Measurements from ENCODE around the gene AK6. TPM values are rescaled to one million over a fixed set of nuclear protein-coding genes. Genes with fewer than 3 reads are reported as not detected.
A peak's percentile ranks its signal among the peaks of the same experiment; 100 is the strongest.

Gene AK6
- 10 to 100 TPM; 63.2 to 93.8 TPM for total RNA-seq

DNA sequence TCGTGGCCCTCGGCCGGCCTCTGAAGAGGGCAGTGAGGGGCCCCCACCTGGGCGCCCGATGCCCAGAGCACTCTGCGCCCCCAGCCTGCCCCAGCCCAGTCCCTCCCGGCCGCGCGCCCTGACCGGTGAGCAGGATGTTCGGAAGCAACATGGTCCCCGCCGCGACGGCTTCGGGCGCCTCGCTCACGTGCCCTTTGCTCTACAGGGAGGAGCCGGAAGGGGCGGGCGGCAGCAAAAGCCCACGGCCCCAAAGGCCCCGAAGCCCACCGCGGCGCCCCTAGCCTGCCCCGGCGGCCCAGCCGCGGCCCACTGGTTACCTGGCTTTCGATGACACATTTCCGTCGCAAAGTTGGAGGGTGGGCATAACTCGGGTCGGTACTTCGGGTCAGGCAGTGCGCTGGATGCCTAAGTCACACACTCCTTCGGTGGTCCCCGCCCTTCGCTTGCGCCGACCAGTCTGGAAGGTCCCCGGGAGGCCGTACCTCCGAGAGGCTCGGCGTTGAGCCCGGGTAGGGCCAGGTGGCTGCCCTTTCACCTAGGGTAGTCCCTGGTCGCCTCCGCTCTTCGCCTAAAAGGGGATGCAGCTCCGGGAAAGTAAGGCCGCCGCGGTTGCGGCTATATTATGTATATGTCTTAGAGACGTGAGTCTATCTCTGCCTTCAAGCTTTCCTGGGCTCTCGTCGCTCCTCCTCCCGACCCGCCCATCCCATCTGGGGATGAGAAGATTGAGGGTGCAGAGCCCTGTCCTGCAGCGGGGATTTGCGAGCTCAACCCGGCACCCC is at the start of gene AK6, which contains the start of the genes RAD17 and TAF9:
Gene AK6 (minus strand): TSS at position 181 of the 782 bp plus-strand sequence. CDS start 30 bp downstream, at position 151.
Gene RAD17 (plus strand): TSS at position 479 of the 782 bp plus-strand sequence. CDS start 2,391 bp downstream, outside the sequence.
Gene TAF9 (minus strand): TSS at position 181 of the 782 bp plus-strand sequence. CDS start 3,783 bp downstream, outside the sequence.
- peak; percentile 95 for DNase-seq
- H3K36me3 Mint-ChIP-seq (ENCODE audit: low read depth) = peaks cover 38% of the 10 kb centered on the region
- peak within 1 kb of the TSS; percentile 99 for H3K27ac Mint-ChIP-seq
- peak within 1 kb of the TSS; percentile 97 for H3K4me3 Mint-ChIP-seq
- CTCF ChIA-PET = interaction anchor here (1.8 kb wide), 1 partner anchor 276 kb away, joined by 6 read pairs; the partner anchor contains the start of gene SLC30A5
- POLR2A ChIA-PET = interaction anchor here (0.6 to 1.7 kb wide), 3 partner anchors 32 to 135 kb away, joined by 3 to 5 read pairs (median 4); partner anchors contain the start of genes CCDC125 and CDK7
- intact Hi-C loops (cut with DNase I, micrococcal nuclease) = loop anchor here (1.0 to 2.0 kb wide), 10 partner anchors 37 to 326 kb away; partner anchors contain the start of genes CCDC125 (in 2 of the 2), CDK7 (in 2 of the 2), CENPH (in 2 of the 2) and CCNB1 (in 1 of the 2)
- H3K4me1 Mint-ChIP-seq = peaks cover 41% of the 10 kb centered on the region
- ATAC-seq = peak; percentile 94
- no peaks in the 10 kb centered on the region for H3K9me3 Mint-ChIP-seq (ENCODE audit: low read depth)
- H3K27me3 Mint-ChIP-seq = no peaks in the 10 kb centered on the region

DNA sequence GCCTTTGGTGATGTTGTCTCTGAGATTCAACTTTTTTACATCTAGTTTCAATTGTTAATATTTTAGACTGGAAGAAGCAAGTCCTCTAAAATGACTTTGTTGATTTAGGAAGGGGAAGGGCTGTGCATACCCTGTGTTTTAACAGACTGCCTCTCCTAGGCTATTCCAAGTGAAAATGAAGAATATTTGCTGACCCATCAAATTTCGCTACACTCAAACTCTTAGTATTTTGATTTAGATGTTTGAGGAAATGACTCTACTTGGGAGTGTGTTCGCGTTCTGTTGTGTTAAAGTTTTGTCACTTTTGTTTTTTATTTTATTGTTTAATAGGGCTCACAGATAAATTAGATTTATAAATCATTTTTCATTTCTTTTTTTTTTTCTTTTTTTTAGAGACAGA is 49.2 kb upstream of the AK6 start:
- H3K9me3 Mint-ChIP-seq (ENCODE audit: low read depth) = no peaks in the 10 kb centered on the region

DNA sequence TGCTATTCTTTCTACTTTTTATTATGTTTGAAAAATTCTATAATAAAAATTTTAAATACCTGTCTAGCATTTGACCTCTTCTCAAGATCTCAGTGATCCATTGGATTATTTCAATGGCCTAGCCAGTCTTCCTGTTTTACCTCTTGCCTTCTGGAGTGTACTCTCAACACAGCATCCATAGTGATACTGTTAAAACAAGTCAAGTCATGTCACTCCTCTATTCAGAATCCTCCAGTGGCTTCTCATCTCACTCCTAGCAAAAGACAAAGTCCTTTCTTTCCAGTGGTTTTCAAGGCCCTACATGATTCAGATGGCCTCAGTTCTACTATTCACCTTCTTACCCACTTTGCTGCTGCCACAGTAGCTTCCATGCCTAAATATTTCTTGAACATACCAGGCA is 47.4 kb upstream of the AK6 start:
- ChIA-PET POLR2A (interaction anchor here (0.6 kb wide), 1 partner anchor 182 kb away, joined by 3 read pairs; the partner anchor contains the start of gene CDK7), CTCF (no interaction called here)
- peaks cover 17% of the 10 kb centered on the region for H3K36me3 Mint-ChIP-seq (ENCODE audit: low read depth)
- H3K27me3 Mint-ChIP-seq = no peaks in the 10 kb centered on the region
- peaks cover 4% of the 10 kb centered on the region for H3K4me1 Mint-ChIP-seq
- DNase-seq (no peak), ATAC-seq (no peak)
- no peaks in the 10 kb centered on the region for H3K9me3 Mint-ChIP-seq (ENCODE audit: low read depth)
- no peak overlapping the region for H3K4me3 Mint-ChIP-seq
- H3K27ac Mint-ChIP-seq = peak overlapping the region; percentile 16
- intact Hi-C loops (cut with DNase I, micrococcal nuclease) = no loop called here

More for the DNA sequence above, 49.2 kb upstream of the AK6 start:
- intact Hi-C loops (cut with DNase I, micrococcal nuclease) = no loop called here
- ATAC-seq (no peak), DNase-seq (no peak)
- peaks cover 4% of the 10 kb centered on the region for H3K4me1 Mint-ChIP-seq
- no peak overlapping the region for H3K4me3 Mint-ChIP-seq
- ChIA-PET POLR2A (no interaction called here), CTCF (no interaction called here)
- H3K27me3 Mint-ChIP-seq = no peaks in the 10 kb centered on the region
- H3K36me3 Mint-ChIP-seq (ENCODE audit: low read depth) = peaks cover 13% of the 10 kb centered on the region
- H3K27ac Mint-ChIP-seq = no peak overlapping the region

DNA sequence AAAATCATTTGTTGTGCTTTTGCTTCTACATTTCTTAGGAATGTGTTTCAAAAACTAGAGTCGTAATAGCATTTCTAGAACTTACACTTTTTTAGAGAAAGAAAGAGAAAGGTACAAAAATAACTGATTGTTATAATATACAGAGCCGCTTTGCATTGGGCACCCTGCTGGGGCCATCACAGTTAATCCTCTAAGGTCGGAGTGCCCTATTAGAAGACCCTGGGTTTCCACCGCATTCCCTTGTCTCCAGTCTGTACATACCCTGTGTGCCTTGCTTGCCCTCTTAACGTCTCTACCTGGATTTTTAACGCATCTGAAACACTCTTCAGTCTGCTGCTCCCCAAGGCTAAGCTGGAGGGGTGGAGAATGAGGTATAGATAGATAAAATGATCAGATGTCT is 46.9 kb upstream of the AK6 start:
- ATAC-seq (no peak), DNase-seq (no peak)
- ChIA-PET POLR2A (interaction anchor here (0.6 kb wide), 1 partner anchor 181 kb away, joined by 3 read pairs; the partner anchor contains the start of gene CDK7), CTCF (interaction anchor here (0.6 kb wide), 1 partner anchor 13 kb away, joined by 3 read pairs; no protein-coding TSS in a partner anchor)
- peaks cover 21% of the 10 kb centered on the region for H3K36me3 Mint-ChIP-seq (ENCODE audit: low read depth)
- peaks cover 4% of the 10 kb centered on the region for H3K4me1 Mint-ChIP-seq
- H3K4me3 Mint-ChIP-seq = peak overlapping the region; percentile 49
- no peak overlapping the region for H3K27ac Mint-ChIP-seq
- no peaks in the 10 kb centered on the region for H3K9me3 Mint-ChIP-seq (ENCODE audit: low read depth)
- H3K27me3 Mint-ChIP-seq = no peaks in the 10 kb centered on the region
- intact Hi-C loops (cut with DNase I, micrococcal nuclease) = no loop called here

DNA sequence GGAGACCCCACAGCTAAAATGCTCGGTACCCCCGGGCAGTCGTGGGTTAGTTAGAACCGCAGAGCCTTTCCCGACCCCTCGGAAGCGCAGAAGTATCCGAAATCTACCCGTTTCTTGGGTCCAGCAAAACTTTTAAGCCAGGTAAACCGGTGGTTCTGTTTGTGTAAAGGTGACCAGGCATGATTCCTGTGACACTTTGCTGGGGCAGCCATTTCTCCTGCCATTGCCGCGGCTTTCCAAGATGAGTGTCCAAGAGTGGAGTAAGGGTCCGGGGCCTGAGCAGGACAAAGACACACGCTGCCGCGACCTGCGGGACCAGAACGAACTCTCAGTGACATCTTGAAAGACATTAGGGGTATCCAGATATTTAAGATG is 46.3 kb upstream of the AK6 start:
- Mint-ChIP-seq H3K27ac (no peak overlapping the region), H3K4me1 (peaks cover 4% of the 10 kb centered on the region), H3K27me3 (no peaks in the 10 kb centered on the region), H3K9me3 (ENCODE audit: low read depth) (no peaks in the 10 kb centered on the region), H3K36me3 (ENCODE audit: low read depth) (peaks cover 22% of the 10 kb centered on the region), H3K4me3 (peak overlapping the region; percentile 49)
- DNase-seq (no peak), ATAC-seq (no peak)
- ChIA-PET CTCF (interaction anchor here (0.6 kb wide), 1 partner anchor 12 kb away, joined by 3 read pairs; no protein-coding TSS in a partner anchor), POLR2A (no interaction called here)
- intact Hi-C loops (cut with DNase I, micrococcal nuclease) = no loop called here

DNA sequence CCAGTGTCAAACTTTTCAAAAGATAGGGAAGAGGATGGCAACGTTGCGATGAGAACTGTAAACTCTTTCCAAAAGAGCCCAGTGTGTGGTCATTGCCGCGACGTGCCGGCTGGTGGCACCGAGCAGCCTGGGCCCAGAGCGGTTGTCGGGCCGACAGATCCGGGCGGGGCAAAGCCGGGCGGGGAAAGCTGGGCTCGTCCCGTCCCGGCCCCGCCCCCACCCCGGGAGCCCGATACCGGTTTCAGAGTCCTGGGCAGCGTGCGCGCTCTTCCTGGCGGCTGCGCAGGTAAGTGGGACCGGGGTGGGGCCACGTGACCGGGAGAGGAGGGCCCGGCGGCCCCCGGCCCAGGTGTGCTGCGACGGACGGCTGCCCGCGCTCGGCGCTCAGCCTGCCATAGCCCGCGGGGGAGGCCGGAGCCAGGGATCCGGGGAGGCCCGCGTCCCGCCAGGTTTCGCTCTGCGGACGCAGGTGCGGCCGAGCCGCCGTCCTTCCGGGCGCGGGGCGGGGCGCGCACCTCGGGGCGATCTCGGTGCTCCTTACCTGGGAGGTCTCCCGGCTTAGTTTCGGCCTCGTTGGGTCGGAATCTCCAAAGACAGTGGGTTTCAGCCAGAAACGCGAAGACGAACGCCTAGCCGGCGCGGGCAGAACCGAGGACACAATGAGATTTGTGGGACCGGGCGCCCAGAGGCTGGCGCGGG is 45.7 kb upstream of the AK6 start, which contains the start of gene MARVELD2:
Gene MARVELD2 (plus strand): TSS at position 232 of the 699 bp plus-strand sequence. CDS start 4,270 bp downstream, outside the sequence.
- Mint-ChIP-seq H3K9me3 (ENCODE audit: low read depth) (no peaks in the 10 kb centered on the region), H3K36me3 (ENCODE audit: low read depth) (peaks cover 25% of the 10 kb centered on the region), H3K27me3 (no peaks in the 10 kb centered on the region), H3K27ac (no peak within 1 kb of the TSS), H3K4me1 (peaks cover 4% of the 10 kb centered on the region), H3K4me3 (peak within 1 kb of the TSS; percentile 53)
- DNase-seq = peak; percentile 62
- intact Hi-C loops (cut with DNase I, micrococcal nuclease) = no loop called here
- ChIA-PET POLR2A (no interaction called here), CTCF (interaction anchor here (0.5 kb wide), 1 partner anchor 78 kb away, joined by 3 read pairs; no protein-coding TSS in a partner anchor)
- peak; percentile 85 for ATAC-seq

DNA sequence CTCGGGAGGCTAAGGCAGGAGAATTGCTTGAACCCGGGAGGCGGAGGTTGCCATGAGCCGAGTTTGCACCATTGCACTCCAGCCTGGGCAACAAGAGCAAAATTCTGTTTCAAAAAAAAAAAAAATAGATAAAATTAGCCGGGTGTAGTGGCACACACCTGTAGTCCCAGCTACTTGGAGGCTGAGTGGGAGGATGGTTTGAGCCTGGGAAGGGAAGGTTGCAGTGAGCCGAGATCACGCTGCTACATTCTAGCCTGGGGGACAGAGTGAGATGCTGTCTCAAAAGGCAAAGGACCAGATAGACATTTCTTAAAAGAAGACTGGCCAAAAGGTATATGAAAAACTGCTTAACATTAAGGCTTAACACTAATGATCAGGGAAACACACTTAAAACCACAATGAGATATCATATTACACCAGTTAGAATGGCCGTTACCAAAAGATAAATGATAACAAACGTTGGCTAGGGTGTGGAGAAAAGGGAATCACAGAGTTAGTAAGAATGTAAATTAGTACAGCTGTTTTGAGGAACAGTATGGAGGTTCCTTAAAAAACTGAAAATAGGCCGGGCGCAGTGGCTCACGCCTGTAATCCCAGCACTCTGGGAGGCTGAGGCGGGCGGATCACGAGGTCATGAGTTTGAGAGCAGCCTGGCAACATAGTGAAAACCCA is 35.5 kb upstream of the AK6 start:
- CTCF ChIA-PET = interaction anchor here (0.6 to 0.7 kb wide), 2 partner anchors 279 to 377 kb away, joined by 3 read pairs; no protein-coding TSS in a partner anchor
- intact Hi-C loops (cut with DNase I, micrococcal nuclease) = no loop called here
- POLR2A ChIA-PET = no interaction called here
- Mint-ChIP-seq H3K36me3 (ENCODE audit: low read depth) (peaks cover 35% of the 10 kb centered on the region), H3K4me1 (no peaks in the 10 kb centered on the region), H3K27ac (no peak overlapping the region), H3K4me3 (no peak overlapping the region), H3K27me3 (no peaks in the 10 kb centered on the region), H3K9me3 (ENCODE audit: low read depth) (peaks cover 7% of the 10 kb centered on the region)
- ATAC-seq = no peak
- no peak for DNase-seq

DNA sequence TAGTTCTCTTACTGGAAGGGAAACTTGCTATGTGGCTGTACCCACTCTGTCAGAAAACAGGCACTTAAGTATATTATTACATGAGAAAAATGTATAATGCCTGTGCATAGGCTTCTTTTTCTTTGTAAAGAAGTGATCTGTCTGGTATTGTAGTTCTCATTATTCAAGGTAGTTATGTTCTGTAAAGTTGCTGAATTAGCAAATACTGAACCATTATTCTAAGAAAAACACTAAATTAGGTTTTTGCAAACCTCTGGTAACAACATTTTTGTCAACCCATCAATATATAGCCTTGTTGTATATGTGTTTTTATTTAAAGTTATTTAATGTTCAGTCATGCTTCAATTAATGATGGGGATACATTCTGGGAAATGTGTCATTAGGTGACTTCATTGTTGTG is 9.1 kb upstream of the AK6 start:
- no peaks in the 10 kb centered on the region for H3K27me3 Mint-ChIP-seq
- ChIA-PET POLR2A (no interaction called here), CTCF (no interaction called here)
- H3K4me1 Mint-ChIP-seq = no peaks in the 10 kb centered on the region
- ATAC-seq (no peak), DNase-seq (no peak)
- no peak overlapping the region for H3K4me3 Mint-ChIP-seq
- H3K27ac Mint-ChIP-seq = no peak overlapping the region
- H3K9me3 Mint-ChIP-seq (ENCODE audit: low read depth) = no peaks in the 10 kb centered on the region
- intact Hi-C loops (cut with DNase I, micrococcal nuclease) = no loop called here
- H3K36me3 Mint-ChIP-seq (ENCODE audit: low read depth) = peaks cover 20% of the 10 kb centered on the region

DNA sequence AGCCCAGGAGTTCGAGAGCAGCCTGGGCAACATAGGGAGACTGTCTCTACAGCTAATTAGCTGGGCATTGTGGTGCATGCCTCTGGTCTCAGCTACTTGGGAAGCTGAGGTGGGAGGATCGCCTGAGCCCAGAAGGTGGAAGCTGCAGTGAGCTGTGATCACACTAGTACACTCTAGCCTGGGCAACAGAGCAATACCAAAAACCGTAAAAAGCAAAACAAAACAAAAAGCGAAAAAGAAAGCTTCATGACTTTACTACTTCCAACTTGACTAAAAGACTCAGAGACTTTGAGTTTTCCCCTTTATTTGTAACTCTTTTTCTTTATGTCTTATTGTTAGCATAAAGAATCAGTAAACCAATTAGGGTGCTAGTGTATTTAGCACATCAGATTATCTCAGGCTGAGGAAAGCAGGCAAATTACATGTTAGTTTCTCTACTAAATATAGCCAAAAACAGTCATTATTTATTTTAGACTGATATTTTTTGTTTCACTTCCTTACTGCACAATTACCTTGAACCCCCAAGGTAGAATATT is 5.7 kb upstream of the AK6 start:
- ChIA-PET CTCF (no interaction called here), POLR2A (no interaction called here)
- ATAC-seq = no peak
- intact Hi-C loops (cut with DNase I, micrococcal nuclease) = no loop called here
- Mint-ChIP-seq H3K27ac (no peak overlapping the region), H3K4me3 (no peak overlapping the region), H3K27me3 (no peaks in the 10 kb centered on the region), H3K4me1 (peaks cover 10% of the 10 kb centered on the region), H3K36me3 (ENCODE audit: low read depth) (peaks cover 15% of the 10 kb centered on the region), H3K9me3 (ENCODE audit: low read depth) (no peaks in the 10 kb centered on the region)
- no peak for DNase-seq

DNA sequence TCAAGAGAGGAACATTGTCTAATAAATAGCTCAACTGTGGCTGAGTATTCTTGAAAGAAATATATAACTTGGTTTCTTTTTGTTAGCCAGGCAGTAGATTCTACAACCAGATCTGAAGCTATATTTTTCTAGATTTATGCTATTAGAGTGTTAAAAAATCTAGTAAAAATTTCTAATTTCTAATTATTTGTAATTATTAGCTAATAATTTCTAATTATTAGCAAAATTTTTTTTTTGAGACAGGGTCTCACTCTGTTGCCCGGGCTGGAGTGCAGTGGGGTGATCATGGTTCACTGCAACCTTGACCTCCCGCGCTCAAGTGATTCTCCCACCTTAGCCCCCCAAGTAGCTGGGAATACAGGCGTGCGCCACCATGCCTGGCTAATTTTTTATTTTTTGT is 3.1 kb upstream of the AK6 start:
- intact Hi-C loops (cut with DNase I, micrococcal nuclease) = no loop called here

More for the DNA sequence above, 3.1 kb upstream of the AK6 start:
- no peaks in the 10 kb centered on the region for H3K9me3 Mint-ChIP-seq (ENCODE audit: low read depth)
- no peak overlapping the region for H3K4me3 Mint-ChIP-seq
- ATAC-seq (no peak), DNase-seq (no peak)
- H3K27me3 Mint-ChIP-seq = no peaks in the 10 kb centered on the region
- H3K27ac Mint-ChIP-seq = no peak overlapping the region
- ChIA-PET POLR2A (no interaction called here), CTCF (interaction anchor here (0.7 to 1.7 kb wide), 4 partner anchors 13 to 279 kb away, joined by 3 to 10 read pairs (median 3); partner anchors contain the start of gene SLC30A5)
- peaks cover 18% of the 10 kb centered on the region for H3K4me1 Mint-ChIP-seq
- peaks cover 27% of the 10 kb centered on the region for H3K36me3 Mint-ChIP-seq (ENCODE audit: low read depth)

All from activated CD4-positive, alpha-beta T cell treated with anti-CD3 and anti-CD28 coated beads for 36 hours (primary cell).